H1 (cell line): Measurements from ENCODE around the gene SETD1B. TPM values are rescaled to one million over a fixed set of nuclear protein-coding genes. Genes with fewer than 3 reads are reported as not detected.
"Not testable (repeated sequence)": the region's sequence is repeated elsewhere in the genome, so short reads cannot be mapped to it uniquely, and the experiment has no call there.

Source experiments
- CTCF ChIA-PET: fragments of 300-600 bp; sonication (Branson Sonifier 250); formaldehyde crosslinking; loops from one replicate; lab custom pipeline; 2021; ENCODE audit not compliant: partially characterized antibody; lab: Charles Lee
- POLR2A ChIA-PET: fragments of 300-600 bp; sonication (Branson Sonifier 250); formaldehyde crosslinking; loops from one replicate; lab custom pipeline; 2021; ENCODE audit warnings: inconsistent platforms; ENCODE audit not compliant: partially characterized antibody; lab: Charles Lee
- DNase-seq, 2 experiments: peaks; one replicate each; pipeline versions ENCODE4 v3.0.0 to v3.0.0-alpha.2; 2010 to 2022; ENCODE audit warnings: low spot score in 2 of 2, low read depth in 1 of 2, mixed read lengths in 1 of 2
- FAIRE-seq: peaks from 2 replicates; lab custom pipeline; 2011; peaks lifted over from hg19 to GRCh38; lab: Jason Lieb, UNC
- H2AFZ ChIP-seq: 2 replicates; pipeline ENCODE4 v1.8.1; 2012; ENCODE audit warnings: low read length, inconsistent platforms
- H2AK5ac ChIP-seq: 2 replicates; pipeline ENCODE4 v1.6.1; 2013; ENCODE audit warnings: low read depth, low read length
- H2BK120ac ChIP-seq: replicated peaks from 2 replicates; pipeline ENCODE3; 2013; ENCODE audit warnings: low read depth, low read length, inconsistent platforms
- H2BK12ac ChIP-seq: 2 replicates; pipeline ENCODE4 v1.6.1; 2013; ENCODE audit warnings: low read depth, low read length
- H2BK15ac ChIP-seq: 2 replicates; pipeline ENCODE4 v1.6.1; 2013; ENCODE audit warnings: low read length
- H2BK20ac ChIP-seq: 2 replicates; pipeline ENCODE4 v1.6.1; 2013; ENCODE audit warnings: low read length
- H2BK5ac ChIP-seq: 2 replicates; pipeline ENCODE4 v1.6.1; 2013; ENCODE audit warnings: low read depth, low read length
- H3K14ac ChIP-seq: 2 replicates; pipeline ENCODE4 v1.6.1; 2013; ENCODE audit warnings: inconsistent platforms; ENCODE audit not compliant: insufficient read length
- H3K18ac ChIP-seq: 2 replicates; pipeline ENCODE4 v1.6.1; 2013; ENCODE audit warnings: low read length; ENCODE audit errors: extremely low read depth
- H3K23ac ChIP-seq: 2 replicates; pipeline ENCODE4 v1.6.1; 2013; ENCODE audit warnings: inconsistent platforms; ENCODE audit not compliant: insufficient read length
- H3K23me2 ChIP-seq: 2 replicates; pipeline ENCODE4 v1.6.1; 2013; ENCODE audit warnings: low read depth, low read length
- H3K27ac ChIP-seq: 2 replicates; pipeline ENCODE4 v1.6.1; 2011; ENCODE audit warnings: low read depth, low read length, inconsistent platforms
- H3K27me3 ChIP-seq, 4 experiments: replicated peaks in 1 of 4; 1 replicate in 1 of 4; 2 replicates in 3 of 4; pipeline versions ENCODE4 v1.6.1 to v1.8.1; 2011 to 2013; ENCODE audit warnings: low read length in 3 of 4, mild to moderate bottlenecking in 3 of 4, inconsistent platforms in 2 of 4, mixed read lengths in 2 of 4, moderate library complexity in 1 of 4; ENCODE audit not compliant: control insufficient read depth in 3 of 4, insufficient read depth in 3 of 4; ENCODE audit errors: extremely low read depth in 1 of 4
- H3K36me3 ChIP-seq, 4 experiments: 2 replicates each; pipeline versions ENCODE4 v1.6.1 to v1.8.1; 2011 to 2013; ENCODE audit warnings: mild to moderate bottlenecking in 4 of 4, low read length in 3 of 4, moderate library complexity in 2 of 4, control low read depth in 1 of 4, inconsistent platforms in 1 of 4; ENCODE audit not compliant: insufficient read depth in 4 of 4, control insufficient read depth in 2 of 4
- H3K4ac ChIP-seq: replicated peaks from 2 replicates; pipeline ENCODE3; 2013; ENCODE audit warnings: low read length, low read depth, mixed read lengths, inconsistent platforms; ENCODE audit not compliant: insufficient read length
- H3K4me1 ChIP-seq, 4 experiments: replicated peaks in 1 of 4; 1 replicate in 1 of 4; 2 replicates in 3 of 4; pipeline versions ENCODE4 v1.6.1 to v1.8.1; 2011 to 2013; ENCODE audit warnings: low read length in 3 of 4, inconsistent platforms in 2 of 4, mixed read lengths in 1 of 4; ENCODE audit not compliant: insufficient read depth in 4 of 4, control insufficient read depth in 3 of 4
- H3K4me2 ChIP-seq, 2 experiments: 2 replicates each; pipeline versions ENCODE4 v1.6.1 to v1.8.1; 2011 to 2013; ENCODE audit warnings: low read depth in 2 of 2, low read length in 2 of 2, control low read depth in 1 of 2, inconsistent platforms in 1 of 2, mild to moderate bottlenecking in 1 of 2; ENCODE audit not compliant: insufficient read depth in 1 of 2
- H3K4me3 ChIP-seq, 4 experiments: fragments of 200-600, 300-600 bp in 1 of 4; sonication (generic), shearing (Covaris generic), sonication (Bioruptor Twin) in 1 of 4; 2 replicates each; pipeline versions ENCODE4 v1.5.1 to v1.8.1; 2011 to 2016; ENCODE audit warnings: low read length in 4 of 4, low read depth in 3 of 4, control low read depth in 2 of 4, inconsistent platforms in 2 of 4, mild to moderate bottlenecking in 2 of 4, mixed read lengths in 1 of 4, moderate library complexity in 1 of 4; ENCODE audit not compliant: insufficient read depth in 2 of 4; ENCODE audit errors: extremely low read depth in 1 of 4
- H3K56ac ChIP-seq: replicated peaks from 2 replicates; pipeline ENCODE3; 2013; ENCODE audit warnings: low read depth, mild to moderate bottlenecking, mixed read lengths, low read length, inconsistent platforms; ENCODE audit not compliant: insufficient read length
- H3K79me1 ChIP-seq: 2 replicates; pipeline ENCODE4 v1.6.1; 2013; ENCODE audit warnings: low read depth, low read length, control low read depth
- H3K79me2 ChIP-seq, 2 experiments: 2 replicates each; pipeline versions ENCODE4 v1.6.1 to v1.8.1; 2012 to 2013; ENCODE audit warnings: low read length in 2 of 2, mild to moderate bottlenecking in 2 of 2, inconsistent platforms in 1 of 2; ENCODE audit not compliant: insufficient read depth in 2 of 2, control insufficient read depth in 1 of 2
- H3K9ac ChIP-seq, 4 experiments: replicated peaks in 1 of 4; 1 replicate in 1 of 4; 2 replicates in 3 of 4; pipeline versions ENCODE4 v1.6.1 to v1.8.1; 2011 to 2013; ENCODE audit warnings: low read depth in 3 of 4, low read length in 3 of 4, control low read depth in 2 of 4, mild to moderate bottlenecking in 2 of 4, moderate library complexity in 2 of 4, inconsistent platforms in 1 of 4; ENCODE audit errors: extremely low read depth in 1 of 4
- H3K9me3 ChIP-seq, 2 experiments: 2 replicates each; pipeline versions ENCODE4 v1.6.1 to v1.8.1; 2012 to 2013; ENCODE audit warnings: mild to moderate bottlenecking in 2 of 2, moderate library complexity in 2 of 2, control low read depth in 1 of 2, inconsistent platforms in 1 of 2, low read depth in 1 of 2, low read length in 1 of 2, mixed read lengths in 1 of 2; ENCODE audit not compliant: insufficient read depth in 2 of 2
- H4K20me1 ChIP-seq, 2 experiments: replicated peaks in 1 of 2; 2 replicates each; pipeline versions ENCODE3 to v1.8.1; 2011 to 2013; ENCODE audit warnings: inconsistent platforms in 2 of 2, low read length in 2 of 2, mild to moderate bottlenecking in 1 of 2; ENCODE audit not compliant: insufficient read depth in 2 of 2, control insufficient read depth in 1 of 2
- H4K5ac ChIP-seq: 2 replicates; pipeline ENCODE4 v1.6.1; 2013; ENCODE audit warnings: low read length, low read depth, mixed read lengths, inconsistent platforms; ENCODE audit not compliant: insufficient read length
- H4K8ac ChIP-seq: 2 replicates; pipeline ENCODE4 v1.8.0; 2013; ENCODE audit warnings: mild to moderate bottlenecking, moderate library complexity, low read length, inconsistent platforms; ENCODE audit not compliant: insufficient read depth; ENCODE audit errors: extremely low read depth
- H4K91ac ChIP-seq: replicated peaks from 2 replicates; pipeline ENCODE3; 2013; ENCODE audit warnings: low read length, mixed read lengths, inconsistent platforms; ENCODE audit not compliant: insufficient read length
- ATF3 ChIP-seq: IDR thresholded peaks from 2 replicates; pipeline ENCODE4 v1.6.1; 2011; ENCODE audit warnings: low read depth, mild to moderate bottlenecking, low read length; ENCODE audit not compliant: insufficient read depth
- HDAC2 ChIP-seq, 2 experiments: fragments of 300-600 bp in 1 of 2; sonication (generic) in 1 of 2; IDR thresholded peaks; 2 replicates each; pipeline ENCODE4 v1.6.1; 2011 to 2012; ENCODE audit warnings: low read depth in 2 of 2, low read length in 2 of 2, mild to moderate bottlenecking in 2 of 2, moderate library complexity in 2 of 2, borderline replicate concordance in 1 of 2, inconsistent platforms in 1 of 2
- SIN3A ChIP-seq, 2 experiments: IDR thresholded peaks in 1 of 2; conservative IDR thresholded peaks in 1 of 2; 2 replicates each; pipeline ENCODE4 v1.6.1; 2011 to 2012; ENCODE audit warnings: low read length in 2 of 2, improper control_type of control experiment in 1 of 2, low read depth in 1 of 2, mild to moderate bottlenecking in 1 of 2
- SRF ChIP-seq: IDR thresholded peaks from 2 replicates; pipeline ENCODE4 v1.6.1; 2011; ENCODE audit warnings: mild to moderate bottlenecking, low read depth, low read length, moderate library complexity
- TEAD4 ChIP-seq: IDR thresholded peaks from 2 replicates; pipeline ENCODE4 v1.6.1; 2012; ENCODE audit warnings: low read depth, low read length, inconsistent platforms, mixed read lengths
- WGBS, 2 experiments: shearing (Covaris generic) in 1 of 2; methylation state at CpG; one replicate each; pipeline versions ENCODE4 v1.1.6 to v1.1.7; 2013 to 2015; ENCODE audit warnings: low lambda C conversion rate in 2 of 2, mixed read lengths in 2 of 2, inconsistent platforms in 1 of 2, low coverage in 1 of 2, missing lambda C conversion rate in 1 of 2; ENCODE audit not compliant: insufficient replicate concordance in 2 of 2, insufficient coverage in 1 of 2, insufficient read length in 1 of 2; ENCODE audit errors: extremely low coverage in 1 of 2, missing lambda C conversion rate in 1 of 2; 5-methylcytosine and 5-hydroxymethylcytosine counted together
- polyA plus RNA-seq, 7 experiments: library from polyadenylated mRNA; depleted of rRNA in 3 of 7; stranded (reverse) in 5 of 7; unstranded in 2 of 7; fragments of >200 nt in 5 of 7; fragments of 200-250 nt in 2 of 7; gene quantifications; 1 replicate in 5 of 7; 2 replicates in 1 of 7; 4 replicates in 1 of 7; pipeline versions ENCODE4 v1.2.1 to v1.2.3, GENCODE V29; 2011 to 2013; ENCODE audit warnings: missing spikeins in 2 of 7, mixed read lengths in 2 of 7
- total RNA-seq: library from RNA; stranded (reverse); fragmentation: NEBNext Ultra II Directional; extraction: Animal tissue kit (Norgen Biotek cat#: 25700); gene quantifications from 2 replicates; pipeline ENCODE4 v1.2.1, GENCODE V29; 2021

The SETD1B gene
- total and polyA plus RNA-seq, 2 of the 8 experiments (the other 6 are each of a cell fraction or from before 2014, with no cell fraction given), result 1.3 to 17.7 TPM

- TF ChIP-seq ATF3 (no peak), SIN3A (conservative IDR thresholded peaks at IDR 0.05 in 1 of 2, IDR thresholded peaks at IDR 0.05 in 1 of 2; ENCODE audit: low read depth in 1 of 2, low read length in 2 of 2) (no peak), TEAD4 (no peak), HDAC2 (IDR thresholded peaks at IDR 0.05; ENCODE audit: borderline replicate concordance in 1 of 2, low read depth in 2 of 2, low read length in 2 of 2) (no peak), SRF (no peak)
- TF ChIP-seq, all 59 proteins: peak for 0
These were observed 48.2 kb upstream of the SETD1B start (continued) for GRCh38 chr12:121755591-121755990.

- H3K18ac ChIP-seq, result not testable (repeated sequence)
These were observed 45.3 kb upstream of the SETD1B start for GRCh38 chr12:121758536-121758935.

More at GRCh38 chr12:121758536-121758935, 45.3 kb upstream of the SETD1B start:
- ChIA-PET POLR2A (interaction anchor here (0.7 kb wide), 2 partner anchors 36 to 43 kb away, joined by 3 read pairs; no protein-coding TSS in a partner anchor), CTCF (interaction anchor here (1.1 to 1.2 kb wide), 2 partner anchors 11 to 14 kb away, joined by 3 read pairs; no protein-coding TSS in a partner anchor)
- H2BK120ac ChIP-seq, H3K27ac ChIP-seq, H2AK5ac ChIP-seq, H3K14ac ChIP-seq, H2BK15ac ChIP-seq, H3K56ac ChIP-seq, H3K4ac ChIP-seq, H3K27me3 ChIP-seq, H3K9me3 ChIP-seq, H2BK5ac ChIP-seq, H4K91ac ChIP-seq, H2BK20ac ChIP-seq, H3K4me3 ChIP-seq, FAIRE-seq, H4K20me1 ChIP-seq, H3K79me1 ChIP-seq, H3K9ac ChIP-seq, H4K8ac ChIP-seq, DNase-seq, H3K36me3 ChIP-seq, H2AFZ ChIP-seq, H3K23ac ChIP-seq, H3K4me1 ChIP-seq, H2BK12ac ChIP-seq, H4K5ac ChIP-seq, H3K79me2 ChIP-seq, H3K23me2 ChIP-seq, H3K4me2 ChIP-seq: not testable (repeated sequence)
- 87% methylated on average over 19 of the region's 22 CpGs; no CpG with 5 or more reads in 1 of the 2 experiments for WGBS, 2 experiments
